GM18502 (cell line): ENCODE results near the gene FADS1.
A peak's percentile ranks its signal among the peaks of the same experiment; 100 is the strongest.

Source experiments
- ATAC-seq: cut with Tn5 transposase; IDR thresholded peaks from one replicate; pipeline ENCODE4 v1.9.1; 2021; ENCODE audit warnings: mild to moderate bottlenecking; ENCODE audit not compliant: unreplicated experiment, poor library complexity

Gene FADS1

DNA sequence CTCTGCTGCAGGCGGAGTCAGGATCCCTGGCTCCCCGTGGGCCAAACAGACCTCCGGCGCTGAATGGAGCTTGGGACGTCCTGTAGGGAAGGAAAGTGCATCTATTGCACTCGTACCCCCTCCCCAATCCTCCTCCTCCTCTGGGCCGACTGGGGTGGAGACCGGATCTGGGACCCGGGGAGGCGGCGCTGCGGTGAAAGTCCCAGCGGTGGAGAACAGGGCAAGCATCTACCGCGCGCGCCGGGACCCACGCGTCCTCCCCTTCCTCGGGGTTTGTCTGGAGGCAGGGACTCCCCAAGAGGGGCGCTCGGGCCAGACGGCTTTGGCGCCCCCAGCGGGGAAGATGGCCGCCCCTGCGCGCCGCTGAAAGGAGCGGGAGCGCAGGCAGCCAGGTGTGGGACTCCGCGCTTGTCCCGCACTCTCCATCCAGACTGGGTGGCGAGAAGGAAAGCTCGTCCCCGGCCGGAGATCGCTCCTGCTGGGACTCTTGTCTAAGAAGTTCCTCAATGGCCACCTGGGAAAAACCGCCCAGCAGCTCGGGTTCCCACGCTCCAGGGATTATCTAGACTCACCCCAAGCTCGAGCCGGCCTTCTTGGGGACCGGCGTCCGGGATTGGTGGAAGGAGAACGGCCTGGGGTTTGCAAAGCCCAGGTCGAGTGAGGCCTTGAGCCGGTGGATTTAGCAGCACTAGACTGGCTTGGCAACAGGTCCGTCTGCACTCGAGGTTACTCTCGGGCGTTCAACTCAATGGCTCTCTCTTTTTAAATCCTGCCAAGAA lies 12.0 kb upstream of the FADS1 start:
- peak; percentile 32 for ATAC-seq

DNA sequence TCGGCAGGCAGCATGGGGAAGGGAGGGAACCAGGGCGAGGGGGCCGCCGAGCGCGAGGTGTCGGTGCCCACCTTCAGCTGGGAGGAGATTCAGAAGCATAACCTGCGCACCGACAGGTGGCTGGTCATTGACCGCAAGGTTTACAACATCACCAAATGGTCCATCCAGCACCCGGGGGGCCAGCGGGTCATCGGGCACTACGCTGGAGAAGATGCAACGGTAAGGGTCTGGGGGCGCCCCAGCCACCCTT lies 11.5 kb upstream of the FADS1 start:
- ATAC-seq = peak; percentile 3

DNA sequence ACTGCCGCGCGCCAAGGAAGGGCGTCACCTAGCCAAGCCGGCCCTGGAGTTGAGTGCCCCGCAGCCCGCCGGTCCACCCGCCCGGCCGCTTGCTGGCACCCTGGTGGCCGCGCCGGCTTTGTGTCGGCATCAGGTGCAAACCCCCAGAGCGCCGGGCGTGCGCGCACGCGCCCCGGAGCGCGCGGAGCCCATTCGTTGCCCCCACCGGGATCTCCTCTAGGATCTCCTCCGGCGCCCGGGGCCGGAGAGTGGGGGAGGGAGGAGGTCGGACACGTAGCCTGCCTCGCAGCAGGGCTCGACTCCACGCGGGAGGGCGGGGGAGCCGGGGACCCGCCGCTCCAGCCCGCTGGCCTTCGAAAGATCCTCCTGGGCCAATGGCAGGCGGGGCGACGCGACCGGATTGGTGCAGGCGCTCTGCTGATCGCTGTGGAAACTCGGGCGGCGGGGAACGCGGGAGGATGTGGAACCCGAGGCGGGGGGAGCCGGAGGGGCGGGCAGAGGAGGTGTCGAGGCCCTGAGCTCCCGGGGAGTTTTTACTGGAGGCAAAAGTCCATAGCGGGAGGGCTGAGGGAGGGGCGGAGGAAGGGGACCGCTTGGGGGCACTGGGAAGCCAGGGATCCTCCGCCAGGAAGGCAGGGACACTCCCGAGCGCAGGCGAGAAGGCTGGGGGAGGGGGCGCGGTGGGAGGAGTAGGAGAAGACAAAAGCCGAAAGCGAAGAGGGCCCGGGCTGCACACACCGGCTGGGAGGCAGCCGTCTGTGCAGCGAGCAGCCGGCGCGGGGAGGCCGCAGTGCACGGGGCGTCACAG lies 11.0 kb upstream of the FADS1 start, which contains the start of gene FADS2:
TSS of gene FADS2 (plus strand) at position 730 of the 808 bp plus-strand sequence. CDS start 91 bp downstream, outside the sequence.
- peak; percentile 69 for ATAC-seq

DNA sequence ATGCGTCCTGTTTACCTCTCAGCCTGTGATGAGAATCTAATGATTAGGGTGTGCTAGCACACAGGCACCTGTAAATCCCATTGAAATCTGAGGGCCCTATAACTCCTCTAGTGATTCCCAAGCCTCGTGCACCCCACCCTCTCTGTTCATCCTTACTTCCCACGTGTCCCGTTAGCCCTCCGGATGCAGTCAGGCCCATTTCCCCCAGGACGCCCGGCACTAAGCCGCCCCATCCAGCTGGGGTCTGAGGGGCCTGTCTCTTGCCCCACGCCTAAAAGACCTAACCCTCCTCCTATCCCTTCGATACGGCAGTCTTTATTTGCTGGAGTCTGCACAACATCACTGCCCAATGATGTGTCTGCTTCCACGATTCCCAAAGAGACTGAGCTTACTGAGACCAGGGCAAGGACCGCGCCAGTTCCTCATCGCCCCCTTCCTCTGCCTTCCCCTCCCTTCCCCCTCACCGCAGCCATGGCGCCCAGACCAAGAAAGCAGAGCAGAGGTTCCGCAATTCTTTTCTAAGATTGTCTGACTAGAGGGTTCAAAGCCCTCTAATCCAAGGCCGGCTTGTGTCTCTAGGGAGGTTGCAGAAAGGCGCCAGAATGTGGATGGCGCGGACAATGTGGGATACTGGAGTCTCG lies 10.2 kb upstream of the FADS1 start:
- peak; percentile 5 for ATAC-seq

DNA sequence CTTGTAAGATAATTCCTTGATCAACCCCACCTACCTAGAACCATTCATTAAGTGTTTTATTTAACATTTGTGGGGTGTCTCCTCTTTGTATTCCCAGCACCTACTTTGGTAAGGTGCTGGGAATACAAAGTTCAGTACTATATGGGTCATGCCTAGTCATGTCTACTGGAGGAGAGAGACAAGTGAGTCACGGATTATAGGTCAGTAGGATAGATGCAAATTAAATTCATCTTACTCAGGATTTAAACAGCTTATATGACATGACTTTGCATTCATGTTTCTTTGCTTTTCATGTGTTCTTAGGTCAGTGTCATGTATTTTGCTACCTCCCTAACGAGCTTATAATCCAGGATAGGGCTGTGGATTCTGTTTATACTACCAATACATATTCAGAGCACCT lies 3.4 kb upstream of the FADS1 start:
- ATAC-seq = no peak

DNA sequence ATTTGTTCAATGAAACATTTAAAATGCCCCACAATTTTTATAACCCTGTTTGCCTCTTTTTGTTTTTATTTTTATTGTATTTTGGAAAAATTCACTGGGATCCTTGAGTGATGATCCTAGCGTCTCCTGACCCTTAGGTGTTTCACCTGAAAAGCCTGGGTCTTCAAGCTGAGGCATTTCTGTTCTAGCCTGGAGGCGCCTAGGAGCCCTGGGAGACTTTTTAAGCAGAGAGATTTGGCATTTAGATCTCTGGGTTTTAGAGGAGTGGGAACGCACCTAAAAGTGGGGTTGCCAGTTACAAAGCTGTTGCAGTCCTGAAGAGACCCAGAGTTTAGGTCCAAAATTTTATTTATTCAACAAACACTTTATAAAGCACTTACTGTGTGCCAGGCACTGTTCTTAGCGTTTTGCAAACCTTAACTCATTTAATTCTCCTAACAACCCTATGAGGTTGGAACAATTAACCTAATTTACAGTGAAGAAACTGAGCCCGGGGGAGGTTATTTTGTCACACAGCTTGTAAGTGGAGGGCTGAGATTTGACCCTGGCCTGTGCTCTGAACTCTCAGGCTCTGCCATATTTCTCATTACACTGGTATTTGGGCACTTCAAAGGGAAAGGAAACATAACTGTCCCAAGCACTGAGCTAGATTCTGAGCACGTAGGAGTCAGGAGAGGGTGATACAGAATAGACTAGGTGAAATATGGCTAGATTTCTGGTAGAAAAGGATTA lies 834 bp upstream of the FADS1 start:
- ATAC-seq = no peak

DNA sequence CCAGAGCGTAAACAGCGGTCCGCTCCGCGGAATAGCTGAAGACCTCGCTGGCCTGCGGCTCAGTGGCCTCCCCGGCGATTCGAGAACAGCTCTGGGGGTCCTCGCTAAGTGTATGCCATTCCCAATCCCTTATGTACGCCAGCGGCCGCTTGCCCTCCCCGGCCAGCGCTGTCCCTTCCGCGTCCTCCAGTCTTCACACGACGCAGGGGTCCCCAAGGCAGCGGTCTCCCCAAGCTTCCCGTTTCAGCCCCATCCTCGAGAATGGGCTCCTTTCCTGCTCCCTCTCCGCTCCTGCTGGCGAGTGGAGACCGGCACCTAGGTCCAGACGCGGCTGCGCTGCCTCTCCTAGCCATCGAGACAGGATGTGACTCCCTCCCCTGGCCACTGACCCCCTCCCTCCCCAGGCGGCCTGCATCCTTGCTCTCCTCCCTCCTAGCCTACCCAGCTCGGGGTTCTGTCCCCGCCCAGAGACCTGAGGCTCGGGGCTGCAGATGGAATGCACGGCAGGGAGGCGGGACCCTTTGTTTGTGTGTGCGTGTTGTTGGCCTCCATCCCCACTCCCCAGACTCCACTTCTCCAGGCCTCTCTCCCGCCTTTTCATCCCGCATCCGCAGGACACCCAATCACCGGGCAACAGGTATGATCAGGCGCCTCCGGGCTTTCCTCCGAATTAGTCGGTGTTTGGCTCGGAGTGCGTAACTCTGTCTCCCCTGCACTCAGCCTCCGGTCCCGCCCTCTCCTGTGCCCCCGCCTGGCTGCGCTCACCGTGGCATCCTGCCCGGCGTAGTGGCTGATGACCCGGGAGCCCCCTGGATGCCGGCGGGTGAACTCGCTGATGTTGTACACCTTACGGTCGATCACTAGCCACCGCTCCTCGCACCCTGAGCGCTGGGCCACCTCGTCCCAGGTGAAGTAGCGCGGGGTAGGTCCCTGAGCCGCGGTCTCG lies 740 bp downstream of the FADS1 start:
- ATAC-seq = peak; percentile 29

DNA sequence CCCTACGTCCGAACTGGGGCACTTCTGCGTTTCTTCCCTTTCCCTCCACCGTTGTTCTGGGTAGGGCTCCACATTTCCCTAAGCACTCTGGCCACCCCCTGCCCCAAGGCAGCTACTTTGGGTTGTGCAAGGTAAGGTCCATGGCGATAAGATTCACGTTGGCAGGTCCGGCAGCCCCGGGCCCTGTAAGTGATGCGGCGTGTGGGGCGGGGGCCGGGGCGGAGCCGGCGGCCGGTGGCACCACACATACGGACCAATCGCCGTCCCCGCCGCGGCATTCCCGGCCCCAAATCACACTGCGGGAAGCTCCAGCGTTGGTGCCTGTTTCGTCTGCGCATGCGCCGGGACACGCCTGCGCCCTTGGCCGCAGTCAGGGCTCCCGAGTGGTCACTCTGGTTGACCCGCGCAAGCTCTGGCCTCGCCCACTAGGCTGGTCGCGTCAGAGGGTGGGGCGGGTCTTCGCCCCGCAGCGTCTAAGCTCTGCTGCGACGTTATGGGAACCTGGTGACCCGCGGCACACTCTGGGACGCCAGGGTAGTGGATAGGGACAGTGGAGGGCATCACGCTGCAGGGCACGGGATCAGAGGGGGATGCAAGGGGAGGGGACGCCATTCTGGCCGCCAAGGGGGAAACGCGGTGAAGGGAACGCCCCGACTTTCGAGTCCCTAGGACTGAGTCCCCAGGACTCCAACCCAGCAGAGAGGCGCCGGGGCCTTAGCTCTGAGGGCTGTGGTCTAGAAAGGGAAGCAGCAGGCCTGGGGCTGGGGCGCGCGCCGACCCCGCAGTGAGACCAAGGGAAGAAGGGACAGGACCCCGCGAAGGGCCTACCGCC lies 1.6 kb downstream of the FADS1 start:
- ATAC-seq = peak; percentile 52

DNA sequence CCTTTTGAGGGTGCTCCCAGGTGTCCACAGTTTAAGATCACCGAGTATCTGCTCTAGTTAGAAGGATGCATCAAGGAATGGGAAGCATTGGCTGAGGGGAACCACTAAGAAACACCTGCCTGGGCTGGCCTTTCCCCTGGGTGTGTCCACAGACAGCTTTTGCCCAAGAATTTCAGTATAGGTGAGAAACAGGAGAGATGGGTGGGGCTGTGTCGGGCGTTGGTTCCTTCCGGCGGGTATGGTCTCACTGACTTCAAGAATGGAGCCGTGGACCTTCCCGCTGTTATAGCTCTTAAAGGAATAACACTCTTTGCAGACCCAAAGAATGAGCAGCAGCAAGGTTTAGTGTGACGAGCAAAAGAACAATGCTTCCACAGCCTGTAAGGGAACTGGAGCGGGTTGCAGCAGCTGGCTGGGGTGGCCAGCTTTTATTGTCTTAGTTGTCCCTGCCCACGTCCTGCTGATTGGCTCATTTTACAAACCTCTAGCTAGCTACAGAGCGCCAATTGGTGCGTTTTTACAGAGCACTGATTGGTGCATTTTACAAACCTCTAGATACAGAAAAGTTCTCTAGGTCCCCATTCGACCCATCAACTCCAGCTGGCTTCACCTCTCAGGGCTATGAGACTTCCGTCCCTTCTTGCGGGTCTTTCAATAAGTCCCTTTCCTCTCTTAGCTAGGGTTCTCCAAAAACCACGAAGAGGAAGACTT lies 2.4 kb downstream of the FADS1 start:
- no peak for ATAC-seq

DNA sequence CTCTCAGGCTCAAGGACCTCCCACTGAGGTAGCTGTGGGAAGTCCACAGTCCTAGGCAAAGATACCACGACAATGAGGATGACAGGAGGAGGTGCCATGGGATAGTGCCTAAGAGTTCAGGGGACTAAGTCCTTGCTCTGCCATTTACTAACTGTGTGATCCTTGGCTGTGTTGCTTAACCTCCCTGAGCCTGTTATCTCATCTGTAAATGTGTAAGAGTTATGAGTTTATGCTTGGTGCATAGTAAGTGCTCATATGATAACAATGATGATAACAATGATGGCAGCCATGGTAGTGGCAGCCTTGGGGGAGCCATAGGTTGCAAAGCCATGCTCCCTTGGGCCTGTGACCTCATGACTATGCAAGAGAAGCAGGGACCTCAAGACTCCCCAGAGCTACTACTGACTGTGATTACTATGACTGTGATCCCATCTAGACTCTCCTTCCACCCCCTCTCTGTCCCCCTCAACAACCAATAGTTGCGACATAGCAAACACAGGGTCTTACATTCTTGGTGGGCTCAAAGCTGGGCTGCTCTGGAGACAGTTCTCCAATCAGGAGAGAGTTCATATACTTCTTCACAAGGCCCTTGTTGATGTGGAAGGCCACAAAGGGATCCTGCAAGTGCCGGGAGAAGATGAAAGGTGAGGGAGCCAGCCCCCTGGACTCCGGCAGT lies 3.9 kb downstream of the FADS1 start:
- no peak for ATAC-seq

DNA sequence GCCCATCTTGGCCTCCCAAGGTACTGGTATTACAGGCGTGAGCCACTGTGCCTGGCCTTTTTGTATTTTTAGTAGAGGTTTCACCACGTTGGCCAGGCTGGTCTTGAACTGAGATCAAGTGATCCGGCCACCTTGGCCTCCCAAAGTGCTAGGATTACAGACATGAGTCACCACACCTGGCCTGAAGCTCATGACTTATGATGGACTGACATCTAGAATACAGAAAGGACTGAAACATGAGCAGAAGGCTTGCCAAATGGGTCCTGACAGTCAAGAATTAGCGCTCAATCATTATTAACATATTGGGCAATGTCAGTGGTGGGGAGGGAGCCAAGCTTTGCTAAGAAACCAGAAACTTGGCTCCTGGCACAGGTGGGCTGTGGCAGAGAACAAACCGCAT lies 5.0 kb downstream of the FADS1 start:
- no peak for ATAC-seq

DNA sequence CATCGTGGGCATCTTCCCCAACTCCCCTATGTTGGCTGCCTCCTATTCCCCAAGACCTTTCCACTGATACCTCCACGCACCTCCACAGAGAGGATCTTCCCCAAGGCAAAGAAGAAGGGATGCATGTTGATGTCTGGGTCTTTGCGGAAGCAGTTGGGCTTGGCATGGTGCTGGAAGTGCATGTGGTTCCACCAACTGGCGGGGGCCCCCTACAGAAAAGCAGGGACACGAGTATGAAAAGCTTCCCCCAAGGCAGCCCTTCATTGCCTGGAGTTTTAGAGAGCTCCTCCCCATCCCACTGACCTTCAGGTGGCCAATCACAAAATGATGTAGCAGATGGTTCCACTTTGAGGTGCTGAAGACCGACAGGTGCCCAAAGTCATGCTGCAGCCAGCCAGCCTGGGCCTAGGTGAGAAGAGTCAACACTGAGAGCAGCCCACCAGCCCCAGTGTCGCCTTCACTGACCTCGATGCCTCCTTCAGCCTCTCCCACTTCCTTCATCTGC lies 6.1 kb downstream of the FADS1 start:
- ATAC-seq = no peak

DNA sequence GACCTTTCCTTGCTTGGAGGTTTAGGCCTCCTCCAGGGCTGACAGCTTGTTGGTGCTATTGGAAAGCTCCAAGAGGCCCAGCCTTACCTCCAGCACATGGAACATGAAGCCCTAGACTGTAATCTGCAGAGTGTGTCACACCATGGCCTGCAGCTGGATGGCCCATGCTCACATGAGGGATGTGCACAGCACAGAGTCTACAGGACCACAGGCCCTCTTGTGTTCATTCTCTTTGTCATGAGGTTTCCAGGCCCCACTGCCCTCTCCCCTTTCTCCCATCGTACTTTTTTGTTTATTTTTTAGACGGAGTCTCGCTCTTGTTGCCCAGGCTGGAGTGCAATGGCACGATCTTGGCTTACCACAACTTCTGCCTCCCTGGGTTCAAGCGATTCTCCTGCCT lies 10.0 kb downstream of the FADS1 start:
- no peak for ATAC-seq

DNA sequence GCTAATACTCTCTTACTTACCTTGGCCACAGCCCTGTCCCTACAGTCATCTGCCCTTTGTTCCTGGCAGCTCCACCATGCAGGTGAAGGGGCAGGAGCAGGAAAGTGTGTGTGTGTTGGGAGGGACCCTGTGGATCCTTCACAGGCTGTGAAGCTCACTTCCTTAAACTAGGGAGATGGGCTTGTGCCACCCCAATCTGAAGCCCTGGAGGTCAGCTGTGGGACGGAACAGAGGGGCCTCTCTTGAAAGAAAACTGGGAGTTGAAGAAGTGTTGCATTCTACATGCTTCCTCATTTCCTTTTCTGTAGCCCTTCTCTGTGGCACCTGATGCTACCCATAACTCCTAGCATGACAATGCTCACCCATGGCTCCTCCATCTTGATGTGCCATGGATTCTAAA lies 11.7 kb downstream of the FADS1 start:
- ATAC-seq = no peak

DNA sequence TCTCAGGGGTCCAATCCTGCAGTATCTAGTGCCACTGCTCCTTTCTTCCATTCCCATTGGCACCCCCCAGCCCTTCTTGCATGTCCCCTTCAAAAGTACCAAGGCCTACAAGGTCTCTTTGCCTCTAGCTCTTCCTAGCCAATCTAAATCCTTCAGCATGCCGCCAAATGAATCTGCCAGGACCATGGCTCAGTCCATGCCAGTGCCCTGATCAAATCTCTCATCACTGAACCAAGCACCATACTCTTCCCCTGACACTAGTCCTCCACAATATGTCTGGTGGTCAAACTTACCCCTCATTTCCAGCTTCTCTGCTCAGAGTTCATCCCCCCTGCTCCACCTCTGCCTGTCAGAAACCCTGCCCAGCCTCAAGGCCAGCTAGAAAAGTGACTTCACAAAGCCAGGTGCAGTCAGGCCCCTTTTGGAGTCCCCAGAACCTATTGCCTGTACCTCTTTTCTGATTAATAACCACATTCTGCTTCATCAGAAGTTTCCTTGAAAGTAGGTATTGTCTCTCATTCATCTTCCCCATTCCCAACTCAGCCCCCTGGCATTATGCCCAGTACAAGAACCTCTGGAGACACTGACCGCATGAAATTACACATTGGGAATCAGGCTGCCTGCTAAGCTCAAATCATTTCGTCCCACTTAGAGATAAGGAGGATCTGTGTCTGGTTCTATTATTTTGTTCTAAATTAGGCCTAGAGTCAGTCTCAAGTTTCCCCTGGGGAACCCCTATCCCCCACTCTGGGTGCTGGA lies 12.7 kb downstream of the FADS1 start:
- ATAC-seq = no peak

DNA sequence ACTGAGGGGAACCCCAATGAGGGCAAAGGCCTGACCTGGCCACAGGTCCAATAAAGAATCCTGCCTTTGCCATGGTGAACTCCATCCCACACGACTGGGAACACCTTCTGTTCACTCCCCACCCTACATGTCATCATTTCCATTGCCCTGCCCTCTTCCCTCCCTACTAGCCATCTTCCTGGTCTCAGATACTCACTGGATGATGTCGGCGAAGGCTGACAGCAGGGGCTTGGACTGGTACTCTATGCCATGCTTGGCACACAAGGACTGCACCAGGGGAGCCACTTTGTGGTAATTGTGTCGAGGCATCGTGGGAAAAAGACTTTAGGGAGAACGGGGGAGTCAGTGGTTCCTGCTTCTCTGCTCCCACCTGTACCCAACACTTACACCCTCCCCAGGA lies 14.2 kb downstream of the FADS1 start:
- ATAC-seq = no peak
